ENCODE data around the gene SLC16A8.
A peak's percentile ranks its signal among the peaks of the same experiment; 100 is the strongest.

SLC16A8 gene

GRCh38 chr22:38071421-38072321, 12.3 kb downstream of the SLC16A8 start:
- peak; percentile 9 for DNase-seq

DNA sequence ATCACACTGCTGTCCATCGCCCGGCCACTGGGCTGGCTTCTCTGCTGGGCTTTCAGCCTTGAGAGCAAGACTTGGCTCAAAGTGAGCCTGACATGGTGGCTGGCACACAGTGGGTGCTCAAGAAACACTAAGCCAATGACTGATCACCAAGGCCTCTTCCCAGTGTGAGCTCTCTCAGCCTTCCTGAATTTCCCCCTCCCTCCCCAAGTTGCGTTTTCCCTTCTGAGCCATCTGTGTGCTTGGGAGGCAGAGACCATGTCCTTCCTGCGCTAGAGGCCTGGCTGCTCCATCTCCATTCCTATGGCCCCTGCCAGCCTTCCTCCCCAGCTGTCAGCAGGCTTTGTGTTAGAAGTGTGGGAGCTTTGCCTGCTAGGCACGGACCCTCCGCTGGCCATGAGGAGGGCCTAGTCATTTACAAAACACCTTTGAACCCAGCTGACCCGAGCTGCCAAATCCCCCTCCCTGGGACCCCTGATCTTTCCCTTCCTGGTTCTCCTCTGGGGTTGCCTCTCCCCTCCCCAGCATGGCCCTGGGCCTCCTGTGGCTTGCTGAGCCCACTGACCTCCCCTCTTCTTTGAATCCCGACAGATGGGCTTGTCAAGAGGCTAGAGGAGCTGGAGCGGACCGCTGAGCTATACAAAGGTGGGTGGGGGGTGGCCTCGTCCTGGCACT, 13.6 kb downstream of the SLC16A8 start:
- no peak for DNase-seq

GRCh38 chr22:38069372-38070249, 14.4 kb downstream of the SLC16A8 start:
- DNase-seq, result peak; percentile 86

DNA sequence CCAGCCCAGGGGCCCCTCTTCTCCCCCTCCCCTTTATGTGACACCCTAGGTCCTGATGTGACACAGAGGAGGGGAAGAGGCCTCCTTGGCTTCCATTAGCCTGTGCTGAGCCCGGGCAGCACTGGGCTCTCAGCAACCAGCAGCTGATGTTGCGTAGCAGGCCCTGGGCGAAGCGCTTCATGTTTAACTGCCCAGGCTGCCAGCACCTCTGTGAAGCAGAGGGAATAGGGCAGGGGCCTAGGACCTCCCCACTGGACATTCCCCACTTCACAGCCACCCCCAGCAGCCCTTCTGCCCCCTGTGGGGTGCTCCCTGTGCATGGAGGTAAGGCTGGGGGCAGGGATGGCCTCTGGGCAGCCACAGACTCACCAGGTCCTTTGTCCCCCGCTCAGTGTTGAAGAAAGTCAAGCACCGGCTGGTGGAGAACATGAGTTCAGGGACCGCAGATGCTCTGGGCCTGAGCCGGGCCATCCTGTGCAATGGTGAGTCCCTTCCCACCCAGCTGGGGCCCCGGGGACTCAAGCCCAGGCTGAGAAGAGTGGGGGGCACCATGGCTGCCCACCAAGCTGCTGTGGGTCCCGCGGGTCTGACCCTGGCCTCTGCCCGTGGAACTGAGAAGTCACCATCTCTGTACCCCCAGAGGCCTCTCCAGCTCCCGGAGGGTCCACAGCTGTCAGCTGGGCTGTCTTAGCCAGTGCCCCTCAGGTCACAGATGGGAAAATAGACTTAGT, 15.2 kb downstream of the SLC16A8 start:
- no peak for DNase-seq

DNA sequence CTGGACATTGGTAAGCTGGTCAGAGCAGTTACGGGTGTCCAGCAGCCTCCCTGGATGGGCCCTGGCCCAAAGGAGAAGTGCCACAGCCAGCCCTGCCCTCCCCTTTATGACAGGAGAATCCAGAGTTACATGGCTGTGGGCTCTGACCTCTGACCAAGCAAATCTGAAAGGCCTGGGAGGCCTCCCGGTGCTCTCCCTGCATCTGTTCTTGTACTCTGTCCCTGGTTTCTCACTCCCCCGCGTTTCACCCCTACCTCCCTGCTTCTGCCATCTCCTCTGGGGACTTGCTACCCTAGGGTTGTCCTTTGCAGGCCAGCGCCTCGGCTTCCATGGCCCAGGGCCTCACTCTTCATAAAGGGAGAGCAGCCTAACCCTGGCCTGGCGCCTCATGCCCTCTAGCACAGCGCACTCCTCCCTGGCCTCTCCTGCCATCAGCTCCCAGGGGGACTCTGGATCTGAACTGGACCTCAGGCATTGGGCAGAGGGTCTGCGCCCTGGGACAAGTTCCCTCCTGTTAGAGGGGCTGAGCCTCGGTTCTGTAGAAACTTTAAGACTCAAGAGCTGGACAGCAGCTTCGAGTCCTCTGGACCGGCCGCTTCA, 16.1 kb downstream of the SLC16A8 start:
- peak; percentile 18 for DNase-seq

GRCh38 chr22:38067028-38067415, 17.0 kb downstream of the SLC16A8 start:
- no peak for DNase-seq

GRCh38 chr22:38066381-38067027, 17.5 kb downstream of the SLC16A8 start:
- DNase-seq, result no peak

- DNase-seq, result no peak
Measured at GRCh38 chr22:38065539-38065938, 18.4 kb downstream of the SLC16A8 start.

- no peak for DNase-seq
Measured at GRCh38 chr22:38062791-38063190, 21.2 kb downstream of the SLC16A8 start.

DNA sequence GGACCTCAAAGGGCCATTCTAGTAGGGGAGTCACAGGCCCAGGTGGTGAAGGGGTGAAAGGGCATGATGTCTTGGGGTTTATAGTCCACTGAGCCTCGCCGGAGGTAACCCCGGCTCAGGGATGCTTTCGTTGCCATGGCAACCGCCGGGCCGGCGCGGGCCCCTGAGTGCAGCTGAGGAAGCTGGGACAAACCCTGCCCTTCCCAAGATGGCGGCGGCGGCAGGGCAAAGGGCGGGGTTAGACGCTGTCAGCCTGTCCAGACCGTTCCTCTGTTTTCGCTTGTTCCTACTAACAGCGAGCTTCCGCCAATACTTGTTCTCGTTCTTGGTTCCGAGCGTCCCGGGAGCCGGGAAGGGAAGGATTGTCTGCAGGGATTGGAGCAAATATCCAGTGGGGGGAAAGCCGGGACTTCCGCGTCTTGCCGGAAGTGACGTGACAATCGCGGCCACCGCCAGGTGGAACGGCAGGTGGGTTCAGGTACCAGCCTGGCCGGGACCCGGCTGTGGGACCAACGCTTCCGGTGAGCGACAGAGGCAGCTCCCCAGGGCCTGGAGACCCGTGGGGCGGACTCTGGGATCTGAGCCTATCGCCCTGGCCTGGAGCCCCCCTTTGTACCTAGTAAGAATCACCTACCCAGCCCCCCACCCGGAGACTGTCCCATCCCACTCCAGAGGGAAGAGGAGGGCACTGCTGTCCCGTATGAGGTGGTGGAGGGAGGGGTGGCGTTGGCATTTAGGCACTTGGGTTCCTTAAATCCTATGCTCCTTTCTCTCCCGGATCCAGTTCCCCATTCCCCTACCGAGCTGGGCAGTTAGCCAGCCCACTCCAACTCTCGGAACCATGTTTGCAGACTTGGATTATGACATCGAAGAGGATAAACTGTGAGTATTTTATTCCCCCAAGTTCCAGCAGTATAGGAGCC, 26.8 kb downstream of the SLC16A8 start, which contains the start of gene PICK1:
PICK1 (plus strand) TSS at position 436 of the 923 bp plus-strand sequence; CDS start at position 842, 406 bp downstream.
- DNase-seq, result peak; percentile 93

DNA sequence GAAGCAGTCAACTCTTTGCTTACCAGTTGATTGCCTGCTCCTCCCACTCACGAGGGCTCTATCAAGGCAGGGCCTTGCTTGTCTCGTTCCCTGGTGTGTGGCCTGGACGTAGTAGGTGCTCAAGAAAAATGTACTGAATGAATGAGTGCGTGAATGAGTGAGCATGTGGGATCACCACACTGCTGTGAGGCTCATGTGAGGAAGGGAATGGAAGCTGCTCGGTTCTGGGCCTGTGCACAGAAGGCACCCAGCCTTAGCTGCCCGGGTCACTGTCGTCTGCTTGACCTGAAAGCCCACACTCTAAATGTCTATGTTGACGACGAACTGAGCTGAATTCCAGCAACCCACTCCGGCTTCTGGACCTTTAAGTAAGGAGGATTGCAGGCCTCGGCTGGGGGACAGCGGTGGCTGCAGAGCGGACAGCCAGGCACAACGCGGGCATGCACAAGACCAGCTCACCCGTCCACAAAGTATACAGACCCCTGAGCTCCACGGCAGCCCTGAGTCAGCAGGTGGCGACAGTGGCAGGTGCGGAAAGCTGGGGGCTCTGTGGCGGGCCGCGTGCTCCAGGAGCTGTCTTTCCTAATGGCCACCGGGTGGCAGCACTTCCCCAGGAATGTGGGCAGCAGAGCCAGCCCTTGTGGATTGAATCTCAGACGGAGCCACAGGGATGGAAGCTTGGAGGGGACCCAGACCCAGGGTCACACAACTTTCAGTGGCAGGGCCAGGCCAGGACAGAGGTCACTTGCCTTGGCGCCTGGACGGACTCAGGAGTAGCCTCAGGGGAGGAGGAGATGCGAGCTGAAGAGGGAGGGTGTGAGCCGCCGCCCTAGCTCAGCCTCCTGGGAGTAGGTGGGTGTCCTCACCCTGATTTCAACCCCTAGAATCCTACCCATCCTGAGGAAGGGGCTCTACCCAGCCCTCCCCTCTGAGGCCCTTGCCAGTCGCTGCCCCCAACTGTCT, 31.8 kb downstream of the SLC16A8 start:
- DNase-seq, result peak; percentile 85

GRCh38 chr22:38051261-38051660, 32.7 kb downstream of the SLC16A8 start:
- DNase-seq, result no peak

GRCh38 chr22:38050720-38051119, 33.3 kb downstream of the SLC16A8 start:
- no peak for DNase-seq

GRCh38 chr22:38049812-38050619, 34.0 kb downstream of the SLC16A8 start:
- DNase-seq, result no peak

- DNase-seq, result no peak
Measured at GRCh38 chr22:38046070-38046748, 37.8 kb downstream of the SLC16A8 start.

DNA sequence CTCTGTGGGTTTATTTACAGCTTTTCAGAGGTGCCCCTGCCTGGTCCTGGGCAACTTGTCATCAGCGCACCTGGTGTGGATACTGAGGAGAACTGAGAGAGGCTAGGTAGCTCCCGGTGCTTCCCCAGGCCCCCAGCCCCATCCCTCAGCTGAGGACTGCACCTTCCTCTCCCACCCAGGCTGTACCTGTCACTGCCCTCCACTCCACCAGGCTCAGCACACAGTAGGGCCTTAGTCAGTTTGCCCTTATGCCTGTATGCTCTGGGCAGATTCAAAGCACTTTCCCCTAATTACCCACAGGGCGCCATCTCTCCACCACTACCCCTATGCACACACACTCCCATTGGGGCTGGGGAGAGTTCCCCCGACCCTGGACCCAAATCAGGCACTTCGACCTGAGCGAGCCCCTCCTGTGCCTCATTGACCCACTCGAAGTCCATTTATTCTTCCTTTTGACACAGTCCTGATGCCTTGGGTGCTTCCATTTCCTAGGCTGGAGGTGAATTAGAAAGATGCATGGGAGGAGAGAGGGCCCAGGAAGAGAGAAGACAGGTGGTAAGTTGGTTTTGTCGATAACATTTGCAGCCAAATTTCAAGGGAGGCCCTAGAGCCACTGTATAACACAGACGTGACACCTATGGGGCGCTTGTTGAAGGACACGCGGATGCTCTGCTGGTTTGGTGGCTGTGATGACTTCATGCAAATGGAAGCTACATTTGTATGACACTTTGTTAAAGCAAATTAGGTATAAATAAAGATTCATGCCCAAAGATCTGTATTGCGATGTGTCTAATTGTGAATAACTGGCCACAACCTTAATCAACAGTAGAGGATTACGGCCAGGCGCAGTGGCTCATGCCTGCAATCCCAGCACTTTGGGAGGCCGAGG, 40.6 kb downstream of the SLC16A8 start:
- no peak for DNase-seq

GRCh38 chr22:38042488-38042790, 41.5 kb downstream of the SLC16A8 start:
- DNase-seq, result no peak

All from right hindlimb (tissue), 1 donor.